Measurements from ENCODE around the gene LMBR1L.

Gene LMBR1L

DNA sequence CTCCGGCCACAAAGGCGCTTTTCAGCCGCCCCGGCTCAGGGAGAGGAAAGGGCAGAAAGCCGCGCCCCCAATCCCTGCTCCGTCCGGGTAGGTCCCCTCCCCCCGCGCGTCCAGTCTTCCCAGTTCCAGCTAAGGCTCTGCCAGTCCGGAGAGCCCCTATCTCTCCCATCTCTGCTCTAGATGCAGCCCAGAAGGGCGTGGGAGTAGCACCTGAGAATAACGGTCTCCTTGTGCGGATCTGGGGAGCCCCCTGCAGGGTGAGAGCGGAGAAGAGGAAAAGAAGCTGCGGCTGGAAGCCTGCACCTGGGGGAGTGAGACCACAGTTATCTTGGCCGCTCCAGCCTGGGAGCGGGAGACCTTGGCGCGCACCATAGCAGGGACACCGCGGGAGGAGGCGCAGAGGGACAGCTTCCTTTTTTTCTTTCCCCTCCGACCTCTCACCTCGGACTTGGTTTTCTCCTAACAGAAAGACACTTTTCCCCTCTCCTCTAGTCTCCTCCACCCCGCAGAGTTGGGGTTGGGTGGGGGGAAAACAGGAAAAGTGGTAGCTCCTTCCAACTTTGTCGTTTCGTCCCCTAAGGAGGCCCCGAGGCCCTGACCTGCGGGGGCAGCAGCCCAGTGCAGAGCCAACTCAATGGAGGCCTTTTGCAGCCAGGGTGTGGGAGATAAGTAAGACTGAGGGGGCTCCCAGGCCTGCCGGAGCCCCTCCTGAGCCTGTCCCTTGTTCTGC lies 18.4 kb downstream of the LMBR1L start:
- no peak overlapping the region for H3K9ac ChIP-seq (ENCODE audit: low read depth, low read length)
- H3K4me3 ChIP-seq (ENCODE audit: low read depth, low read length) = peak overlapping the region; percentile 33
- peaks cover 4% of the 10 kb centered on the region for H3K36me3 ChIP-seq (ENCODE audit: control insufficient read depth, insufficient read depth, low read length)
- no peaks in the 10 kb centered on the region for H3K9me3 ChIP-seq (ENCODE audit: control insufficient read depth, insufficient read depth, low read length)
- H3K4me1 ChIP-seq (ENCODE audit: control insufficient read depth, insufficient read depth, low read length) = peaks cover 20% of the 10 kb centered on the region
- H3K27me3 ChIP-seq (ENCODE audit: control insufficient read depth, insufficient read depth, low read length) = peaks cover 84% of the 10 kb centered on the region

DNA sequence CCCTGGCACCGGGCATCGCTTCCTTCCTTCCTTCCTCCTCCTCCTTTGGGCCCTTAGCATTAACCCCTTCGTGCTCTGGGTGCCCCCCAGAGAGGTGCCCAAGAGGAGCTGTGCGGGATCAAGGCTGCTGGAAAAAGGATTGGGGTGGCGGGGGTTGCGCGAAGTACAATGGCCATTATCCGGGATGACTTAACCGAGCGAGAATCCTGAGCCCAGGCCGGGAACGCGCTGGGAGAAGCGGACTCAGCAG lies 18.9 kb downstream of the LMBR1L start:
- Histone ChIP-seq H3K4me1 (ENCODE audit: control insufficient read depth, insufficient read depth, low read length) (peaks cover 20% of the 10 kb centered on the region), H3K36me3 (ENCODE audit: control insufficient read depth, insufficient read depth, low read length) (peaks cover 2% of the 10 kb centered on the region), H3K4me3 (ENCODE audit: low read depth, low read length) (peak overlapping the region; percentile 26), H3K9me3 (ENCODE audit: control insufficient read depth, insufficient read depth, low read length) (no peaks in the 10 kb centered on the region), H3K27me3 (ENCODE audit: control insufficient read depth, insufficient read depth, low read length) (peaks cover 89% of the 10 kb centered on the region), H3K9ac (ENCODE audit: low read depth, low read length) (no peak overlapping the region)

DNA sequence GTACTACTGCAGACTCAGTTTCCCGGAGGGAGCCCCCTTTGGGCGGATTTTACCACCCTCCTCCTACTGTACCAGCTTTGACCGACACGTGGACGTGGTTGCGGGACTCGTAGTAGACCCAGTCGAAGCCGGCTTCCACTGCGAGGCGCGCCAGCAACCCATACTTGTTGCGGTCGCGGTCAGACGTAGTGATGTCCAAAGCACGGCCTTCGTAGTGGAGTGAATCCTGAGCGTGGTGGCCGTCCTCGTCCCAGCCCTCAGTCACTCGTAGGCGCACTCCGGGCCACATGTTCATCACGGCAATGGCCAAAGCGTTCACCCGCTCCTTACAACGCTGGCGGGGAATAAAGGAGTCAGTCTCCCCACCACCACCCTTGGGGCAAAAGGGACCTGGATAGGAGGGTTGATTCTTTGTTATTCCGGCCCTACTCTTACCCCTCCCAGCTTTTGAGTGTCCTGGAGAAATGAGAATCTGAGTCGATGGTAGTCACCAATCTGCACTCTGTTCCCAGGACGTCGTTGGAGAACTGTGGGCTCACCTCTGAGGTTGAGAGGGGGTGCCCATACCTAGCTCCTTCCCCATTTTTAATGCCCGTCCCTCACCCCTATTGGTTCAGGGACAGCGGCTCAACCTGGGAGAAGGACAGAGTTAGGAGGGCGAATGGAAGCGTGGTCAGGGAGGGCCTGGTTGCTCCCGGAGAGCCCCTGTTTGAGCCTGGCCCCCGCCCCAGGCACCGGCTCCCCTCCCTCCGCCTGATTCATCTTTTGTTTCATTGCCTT lies 19.4 kb downstream of the LMBR1L start:
- peaks cover 94% of the 10 kb centered on the region for H3K27me3 ChIP-seq (ENCODE audit: control insufficient read depth, insufficient read depth, low read length)
- no peaks in the 10 kb centered on the region for H3K9me3 ChIP-seq (ENCODE audit: control insufficient read depth, insufficient read depth, low read length)
- H3K4me3 ChIP-seq (ENCODE audit: low read depth, low read length) = peak overlapping the region; percentile 26
- no peak overlapping the region for H3K9ac ChIP-seq (ENCODE audit: low read depth, low read length)
- H3K36me3 ChIP-seq (ENCODE audit: control insufficient read depth, insufficient read depth, low read length) = peaks cover 2% of the 10 kb centered on the region
- peaks cover 20% of the 10 kb centered on the region for H3K4me1 ChIP-seq (ENCODE audit: control insufficient read depth, insufficient read depth, low read length)

DNA sequence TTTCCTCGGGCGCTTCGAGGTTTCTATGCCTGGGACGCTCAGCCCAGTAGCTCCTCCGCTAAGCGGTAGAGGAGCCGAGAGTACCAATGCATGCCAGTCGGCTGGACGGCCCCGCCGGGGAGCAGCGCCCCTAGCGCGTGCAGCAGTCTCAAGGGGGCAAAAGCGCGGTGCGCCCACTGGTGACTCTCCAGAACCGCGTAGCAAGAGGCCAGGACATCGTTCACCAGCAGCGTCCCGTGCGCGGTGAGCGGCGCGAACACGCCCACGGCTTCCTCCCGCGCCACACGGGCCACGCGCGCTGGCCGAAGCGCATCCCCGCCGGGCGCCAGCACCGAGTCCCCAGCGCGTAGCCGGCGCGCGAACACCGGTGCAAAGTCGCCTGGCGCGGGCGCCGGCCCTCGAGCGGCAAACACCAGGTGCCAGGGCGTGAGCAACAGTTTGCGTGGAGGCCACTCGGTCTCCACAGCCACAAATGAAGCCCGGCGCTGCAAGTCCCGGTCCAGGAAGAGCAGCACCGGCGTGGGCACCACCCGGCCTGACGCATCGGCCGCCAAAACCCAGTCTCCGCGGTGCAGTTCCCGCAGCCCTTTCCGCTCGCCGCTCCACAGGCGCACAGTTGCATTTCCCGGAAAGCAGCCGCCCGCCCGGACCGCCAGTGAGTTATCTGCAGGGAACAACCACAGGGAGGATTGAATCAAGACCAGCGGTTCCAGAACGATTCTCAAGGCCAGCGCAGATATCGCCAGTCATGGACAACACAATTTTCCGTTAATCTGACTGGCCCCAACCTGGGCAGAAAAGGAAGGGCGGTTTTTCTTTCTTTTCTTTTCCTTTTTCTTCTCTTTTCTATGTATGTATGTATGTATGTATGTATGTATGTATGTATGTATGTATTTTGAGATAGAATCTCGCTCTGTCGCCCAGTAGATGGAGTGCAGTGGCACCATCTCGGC lies 20.6 kb downstream of the LMBR1L start:
- Histone ChIP-seq H3K27me3 (ENCODE audit: control insufficient read depth, insufficient read depth, low read length) (peaks cover 93% of the 10 kb centered on the region), H3K36me3 (ENCODE audit: control insufficient read depth, insufficient read depth, low read length) (peaks cover 2% of the 10 kb centered on the region), H3K9me3 (ENCODE audit: control insufficient read depth, insufficient read depth, low read length) (no peaks in the 10 kb centered on the region), H3K9ac (ENCODE audit: low read depth, low read length) (no peak overlapping the region), H3K4me1 (ENCODE audit: control insufficient read depth, insufficient read depth, low read length) (peaks cover 20% of the 10 kb centered on the region), H3K4me3 (ENCODE audit: low read depth, low read length) (peak overlapping the region; percentile 54)

DNA sequence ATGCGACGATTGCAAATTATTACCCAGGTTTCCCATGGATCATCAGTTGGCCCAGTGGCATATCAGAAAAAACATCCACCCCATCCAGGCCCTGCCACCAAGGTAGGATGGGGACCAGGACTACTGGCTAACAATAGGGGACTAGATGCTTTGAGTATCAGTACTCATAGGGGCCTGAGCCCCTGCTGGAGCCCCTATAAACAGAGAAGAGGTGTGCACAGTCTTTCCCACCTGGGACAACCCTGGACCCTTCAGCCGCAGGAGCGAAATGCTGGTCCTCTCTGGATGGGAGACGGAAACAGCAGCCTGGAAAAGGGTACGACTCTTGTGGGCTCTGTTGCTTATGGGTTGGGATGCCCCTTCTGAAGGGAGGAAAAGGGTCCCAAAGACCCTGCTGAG lies 21.7 kb downstream of the LMBR1L start:
- Histone ChIP-seq H3K36me3 (ENCODE audit: control insufficient read depth, insufficient read depth, low read length) (peaks cover 2% of the 10 kb centered on the region), H3K4me3 (ENCODE audit: low read depth, low read length) (peak overlapping the region; percentile 49), H3K9ac (ENCODE audit: low read depth, low read length) (no peak overlapping the region), H3K27me3 (ENCODE audit: control insufficient read depth, insufficient read depth, low read length) (peaks cover 89% of the 10 kb centered on the region), H3K9me3 (ENCODE audit: control insufficient read depth, insufficient read depth, low read length) (no peaks in the 10 kb centered on the region), H3K4me1 (ENCODE audit: control insufficient read depth, insufficient read depth, low read length) (peaks cover 16% of the 10 kb centered on the region)

DNA sequence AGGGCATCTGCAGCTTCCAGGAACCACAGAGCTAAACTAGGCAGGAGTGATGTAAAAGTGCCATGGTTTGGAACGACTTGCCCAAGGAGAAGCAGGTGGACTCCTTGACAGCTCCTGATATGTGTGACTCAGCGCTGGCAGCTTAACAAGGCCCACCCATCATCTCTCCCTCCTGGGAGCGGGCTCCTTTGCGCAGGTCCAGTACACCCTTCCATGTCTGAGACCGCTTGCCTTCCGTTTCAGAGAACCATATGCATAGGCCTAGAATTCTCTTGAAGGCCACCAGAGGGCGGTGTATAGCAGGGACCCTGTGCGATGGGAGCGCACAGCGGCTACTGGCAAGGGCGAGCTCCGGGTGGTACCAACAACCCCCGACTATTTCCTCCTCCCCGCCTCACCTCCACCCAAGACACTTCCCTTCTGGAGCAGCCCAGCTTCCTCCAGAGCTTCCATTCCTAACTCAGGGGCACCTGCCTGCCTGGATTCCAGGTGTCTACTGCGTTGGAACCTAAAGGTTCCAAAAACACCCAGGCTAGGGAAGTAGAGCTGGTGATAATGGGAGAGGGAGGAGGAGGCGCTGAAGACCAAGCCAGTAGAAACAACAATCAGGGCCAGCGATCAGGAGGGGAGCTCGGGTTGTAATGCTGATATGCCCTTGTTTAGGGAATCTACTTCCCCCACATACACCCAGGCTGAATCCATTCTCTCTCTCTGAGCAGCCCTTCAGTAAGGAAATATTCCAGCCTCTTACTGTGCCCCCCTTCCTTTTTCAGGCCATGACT lies 22.3 kb downstream of the LMBR1L start:
- Histone ChIP-seq H3K4me1 (ENCODE audit: control insufficient read depth, insufficient read depth, low read length) (peaks cover 16% of the 10 kb centered on the region), H3K27me3 (ENCODE audit: control insufficient read depth, insufficient read depth, low read length) (peaks cover 83% of the 10 kb centered on the region), H3K9me3 (ENCODE audit: control insufficient read depth, insufficient read depth, low read length) (no peaks in the 10 kb centered on the region), H3K4me3 (ENCODE audit: low read depth, low read length) (peak overlapping the region; percentile 49), H3K36me3 (ENCODE audit: control insufficient read depth, insufficient read depth, low read length) (peaks cover 2% of the 10 kb centered on the region), H3K9ac (ENCODE audit: low read depth, low read length) (no peak overlapping the region)

DNA sequence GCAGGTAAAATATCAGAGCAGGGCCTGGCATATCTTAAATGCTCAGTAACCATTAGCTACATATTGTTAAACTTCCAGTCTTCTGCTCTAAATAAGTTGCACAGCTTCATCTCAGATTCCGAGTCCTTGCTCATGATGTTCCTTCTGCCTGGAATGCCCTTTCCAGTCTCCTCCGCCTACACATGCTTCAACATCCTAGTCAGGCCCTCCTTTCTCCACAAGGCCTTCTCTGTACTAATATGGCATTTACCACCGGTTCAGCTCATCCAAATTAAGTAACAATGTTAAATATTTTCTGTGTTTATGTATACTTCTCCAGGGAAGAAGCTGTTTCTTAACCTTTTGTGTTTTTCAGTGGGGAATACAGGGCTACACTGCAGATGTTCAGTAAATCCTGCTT lies 24.5 kb downstream of the LMBR1L start:
- no peak overlapping the region for H3K4me3 ChIP-seq (ENCODE audit: low read depth, low read length)
- peaks cover 67% of the 10 kb centered on the region for H3K27me3 ChIP-seq (ENCODE audit: control insufficient read depth, insufficient read depth, low read length)
- peaks cover 14% of the 10 kb centered on the region for H3K4me1 ChIP-seq (ENCODE audit: control insufficient read depth, insufficient read depth, low read length)
- no peak overlapping the region for H3K9ac ChIP-seq (ENCODE audit: low read depth, low read length)
- no peaks in the 10 kb centered on the region for H3K9me3 ChIP-seq (ENCODE audit: control insufficient read depth, insufficient read depth, low read length)
- H3K36me3 ChIP-seq (ENCODE audit: control insufficient read depth, insufficient read depth, low read length) = peaks cover 2% of the 10 kb centered on the region

DNA sequence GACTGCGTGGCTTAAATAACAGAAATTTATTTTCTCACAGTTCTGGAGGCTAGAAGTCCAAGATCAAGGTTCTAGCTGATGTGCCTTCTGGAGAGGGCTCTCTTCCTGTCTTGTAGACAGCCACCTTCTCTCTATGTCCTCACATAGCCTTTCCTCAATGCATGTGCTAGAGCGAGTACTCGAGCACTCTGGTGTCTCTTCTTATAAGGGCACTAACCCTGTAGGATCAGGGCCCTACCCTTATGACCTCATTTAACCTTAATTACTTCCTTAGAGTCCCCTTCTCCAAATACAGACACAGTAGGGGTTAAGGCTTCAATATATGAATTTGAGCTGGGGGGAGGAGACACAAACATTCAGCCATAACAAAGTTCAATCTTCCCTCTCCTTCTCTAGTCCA lies 26.2 kb downstream of the LMBR1L start:
- no peak overlapping the region for H3K4me3 ChIP-seq (ENCODE audit: low read depth, low read length)
- H3K9ac ChIP-seq (ENCODE audit: low read depth, low read length) = no peak overlapping the region
- no peaks in the 10 kb centered on the region for H3K9me3 ChIP-seq (ENCODE audit: control insufficient read depth, insufficient read depth, low read length)
- H3K36me3 ChIP-seq (ENCODE audit: control insufficient read depth, insufficient read depth, low read length) = no peaks in the 10 kb centered on the region
- H3K27me3 ChIP-seq (ENCODE audit: control insufficient read depth, insufficient read depth, low read length) = peaks cover 55% of the 10 kb centered on the region
- peaks cover 13% of the 10 kb centered on the region for H3K4me1 ChIP-seq (ENCODE audit: control insufficient read depth, insufficient read depth, low read length)

DNA sequence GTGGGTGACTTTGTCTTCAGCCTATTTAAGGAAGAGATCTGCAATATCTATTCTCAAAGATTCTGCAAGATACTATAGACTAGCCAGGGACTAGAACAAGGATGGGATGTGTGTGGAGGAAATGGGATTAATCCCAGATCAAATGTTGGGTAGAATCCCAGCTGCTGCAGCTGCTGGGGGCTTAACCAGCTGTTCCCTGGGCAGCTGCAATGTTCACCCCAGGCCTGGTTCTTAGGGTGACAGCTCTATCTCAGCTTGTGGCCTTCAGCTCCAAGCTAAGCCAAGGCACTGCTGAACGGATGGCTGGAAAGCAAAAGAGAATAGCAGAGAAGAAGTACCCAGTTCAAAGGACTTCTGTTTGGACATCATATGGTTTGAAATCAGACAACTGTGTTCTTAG lies 30.9 kb downstream of the LMBR1L start:
- peaks cover 17% of the 10 kb centered on the region for H3K27me3 ChIP-seq (ENCODE audit: control insufficient read depth, insufficient read depth, low read length)
- no peak overlapping the region for H3K4me3 ChIP-seq (ENCODE audit: low read depth, low read length)
- H3K36me3 ChIP-seq (ENCODE audit: control insufficient read depth, insufficient read depth, low read length) = no peaks in the 10 kb centered on the region
- no peak overlapping the region for H3K9ac ChIP-seq (ENCODE audit: low read depth, low read length)
- no peaks in the 10 kb centered on the region for H3K4me1 ChIP-seq (ENCODE audit: control insufficient read depth, insufficient read depth, low read length)
- no peaks in the 10 kb centered on the region for H3K9me3 ChIP-seq (ENCODE audit: control insufficient read depth, insufficient read depth, low read length)

DNA sequence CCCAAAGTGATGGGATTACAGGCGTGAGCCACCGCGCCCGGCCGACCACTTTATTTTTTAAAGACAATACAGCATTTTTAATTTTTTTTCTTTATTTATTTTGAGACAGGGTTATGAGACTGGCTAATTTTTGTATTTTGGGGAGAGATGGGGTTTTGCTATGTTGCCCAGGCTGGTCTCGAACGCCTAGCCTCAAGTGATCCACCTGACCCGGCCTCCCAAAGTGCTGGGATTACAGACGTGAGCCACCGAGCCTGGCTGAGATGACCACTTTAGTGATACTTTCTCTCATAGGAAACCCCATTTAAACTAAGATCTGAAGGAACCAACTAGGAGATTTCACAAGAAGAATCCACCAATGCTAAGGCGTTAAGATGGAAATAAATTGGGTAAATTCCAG lies 39.7 kb downstream of the LMBR1L start:
- Histone ChIP-seq H3K4me3 (ENCODE audit: low read depth, low read length) (no peak overlapping the region), H3K9ac (ENCODE audit: low read depth, low read length) (no peak overlapping the region), H3K4me1 (ENCODE audit: control insufficient read depth, insufficient read depth, low read length) (peaks cover 5% of the 10 kb centered on the region), H3K36me3 (ENCODE audit: control insufficient read depth, insufficient read depth, low read length) (no peaks in the 10 kb centered on the region), H3K9me3 (ENCODE audit: control insufficient read depth, insufficient read depth, low read length) (no peaks in the 10 kb centered on the region), H3K27me3 (ENCODE audit: control insufficient read depth, insufficient read depth, low read length) (peaks cover 25% of the 10 kb centered on the region)

Measured in iPS-15b (cell line).